Pancreas (tissue), 10 donors: ENCODE measurements around the gene GPR146. TPM values are rescaled to one million over a fixed set of nuclear protein-coding genes. Genes with fewer than 3 reads are reported as not detected.

Experiments used
- ATAC-seq, 4 donors: fragments of 200-7000 bp; cut with Tn5 transposase; one replicate each; pipeline versions ENCODE4 v1.8.0 to v1.9.1; 2020; ENCODE audit warnings: mild to moderate bottlenecking in 4 of 4, moderate library complexity in 4 of 4
- DNase-seq, 6 donors: peaks; one replicate each; pipeline ENCODE4 v3.0.0-alpha.2; 2020
- FAIRE-seq: peaks from 2 replicates; lab custom pipeline; 2012; peaks lifted over from hg19 to GRCh38; lab: Jason Lieb, UNC
- H3K27ac ChIP-seq, 4 donors: fragments of 200-600 bp; sonication (generic); 1 replicate in 3 of 4; 2 replicates in 1 of 4; pipeline versions ENCODE4 v1.5.0 to v1.8.0; 2020
- H3K27me3 ChIP-seq, 4 donors: fragments of 200-600 bp; one replicate each; pipeline ENCODE4 v1.8.0; 2021
- H3K36me3 ChIP-seq, 3 donors: fragments of 200-600 bp; sonication (generic) in 1 of 3; one replicate each; pipeline versions ENCODE4 v1.5.0 to v1.8.0; 2020 to 2021
- H3K4me1 ChIP-seq, 3 donors: fragments of 200-600 bp; one replicate each; pipeline ENCODE4 v1.8.0; 2021
- H3K4me3 ChIP-seq, 4 donors: fragments of 200-600 bp; sonication (generic) in 2 of 4; one replicate each; pipeline versions ENCODE4 v1.5.0 to v1.8.0; 2020 to 2021
- H3K9me3 ChIP-seq, 4 donors: fragments of 200-600 bp; one replicate each; pipeline ENCODE4 v1.8.0; 2021
- CTCF ChIP-seq, 4 donors: fragments of 200-600 bp; sonication (generic) in 3 of 4; IDR thresholded peaks; one replicate each; pipeline versions ENCODE4 v1.5.0 to v1.8.0; 2021; ENCODE audit warnings: antibody characterized with exemption in 4 of 4
- WGBS, 2 donors: extraction: QIAGEN DNeasy Blood & Tissue Kit; methylation state at CpG; one replicate each; pipeline ENCODE4 v1.1.7; 2013; 5-methylcytosine and 5-hydroxymethylcytosine counted together
- intact Hi-C, 3 donors: fragments of 100-400 bp; cut with DNase I; formaldehyde crosslinking; loops; one replicate each; pipeline versions ENCODE4 v1.11.1 to v1.14.2; 2022
- polyA plus RNA-seq, 2 donors: library from polyadenylated mRNA; stranded (reverse); fragments of 200-250 nt; gene quantifications; one replicate each; pipeline ENCODE4 v1.2.3, GENCODE V29; 2013
- total RNA-seq, 6 donors: library from RNA; stranded (reverse); fragmentation: NEBNext Ultra II Directional in 4 of 6; extraction: Animal tissue kit (Norgen Biotek cat#: 25700) in 4 of 6; gene quantifications; one replicate each; pipeline versions ENCODE4 v1.2.1 to v1.2.4, GENCODE V29; 2021 to 2023
- donor health status: healthy with polysubstance abuse.
- donor health status: DM: no; HTN: no; CAD: no; lungs with moderate emphysema.
- donor health status: DM: no; HTN: no; CAD: no.
- donor health status: control.
- donor health status: control.
- donor health status: Bipolar disorder and iron deficiency.
- donor health status: DM: yes; HTN: yes; CAD: no.
- donor health status: DM: no; HTN: no; CAD: no.
- donor health status: DM: no; HTN: no; CAD: no.
- donor health status: DM: yes; HTN: yes; CAD: no.

GPR146 gene
- total and polyA plus RNA-seq, 8 donors = 3.4 to 6.5 (median 4.1) TPM

- 86 to 91% methylated on average over 13 of the region's 13 CpGs for WGBS, 2 donors
- TF ChIP-seq CTCF (IDR thresholded peaks at IDR 0.05) = no peak
- Histone ChIP-seq H3K9me3 (no peaks in the 10 kb centered on the region), H3K27ac (no peak overlapping the region), H3K36me3 (no peaks in the 10 kb centered on the region), H3K27me3 (no peaks in the 10 kb centered on the region), H3K4me1 (peaks cover 0 to 9% (median 0%) of the 10 kb centered on the region in 3 donors), H3K4me3 (no peak overlapping the region)
- intact Hi-C loops = loop anchor here in 2 of 3 donors (5.0 kb wide), 2 partner anchors 67 to 72 kb away; no protein-coding TSS in a partner anchor
- peak in 1 of 6 donors; percentile 20 for DNase-seq
- no peak for FAIRE-seq
- no peak for ATAC-seq
Measured at GRCh38 chr7:1064581-1064980, 20.2 kb downstream of the GPR146 start.

GRCh38 chr7:1065263-1065584 is 20.9 kb downstream of the GPR146 start:
- Histone ChIP-seq H3K27ac (no peak overlapping the region), H3K4me1 (peaks cover 0 to 6% (median 0%) of the 10 kb centered on the region in 3 donors), H3K9me3 (no peaks in the 10 kb centered on the region), H3K27me3 (no peaks in the 10 kb centered on the region), H3K36me3 (no peaks in the 10 kb centered on the region), H3K4me3 (no peak overlapping the region)
- DNase-seq = no peak
- no peak for ATAC-seq
- no peak for TF ChIP-seq CTCF (IDR thresholded peaks at IDR 0.05)
- WGBS, 2 donors = 64 to 66% methylated on average over 12 of the region's 12 CpGs
- FAIRE-seq = no peak
- intact Hi-C loops = loop anchor here in 1 of 3 donors (5.0 kb wide), 1 partner anchor 73 kb away; no protein-coding TSS in a partner anchor

- Histone ChIP-seq H3K36me3 (no peaks in the 10 kb centered on the region), H3K27ac (no peak overlapping the region), H3K27me3 (no peaks in the 10 kb centered on the region), H3K4me3 (no peak overlapping the region), H3K9me3 (no peaks in the 10 kb centered on the region), H3K4me1 (peaks cover 0 to 1% (median 0%) of the 10 kb centered on the region in 3 donors)
- TF ChIP-seq CTCF (IDR thresholded peaks at IDR 0.05) = peak; percentile 80 to 96 (median 87)
- FAIRE-seq = no peak
- peak; percentile 95 to 98 (median 97) for ATAC-seq
- intact Hi-C loops = loop anchor here in 1 of 3 donors (5.0 kb wide), 1 partner anchor 73 kb away; no protein-coding TSS in a partner anchor
- peak; percentile 69 to 94 (median 88) for DNase-seq
- WGBS, 2 donors = 14% methylated on average over 48 of the region's 48 CpGs
Measured at GRCh38 chr7:1065585-1066241, 21.4 kb downstream of the GPR146 start.

- Histone ChIP-seq H3K4me3 (no peak overlapping the region), H3K9me3 (no peaks in the 10 kb centered on the region), H3K27ac (no peak overlapping the region), H3K36me3 (no peaks in the 10 kb centered on the region), H3K4me1 (no peaks in the 10 kb centered on the region), H3K27me3 (no peaks in the 10 kb centered on the region)
- DNase-seq (no peak), ATAC-seq (peak in 3 of 4 donors; percentile 5 to 13 (median 8)), FAIRE-seq (no peak)
- 62 to 71% methylated on average over 21 of the region's 21 CpGs for WGBS, 2 donors
- TF ChIP-seq CTCF (IDR thresholded peaks at IDR 0.05) = no peak
- intact Hi-C loops = loop anchor here in 1 of 3 donors (5.0 kb wide), 1 partner anchor 74 kb away; no protein-coding TSS in a partner anchor
Measured at GRCh38 chr7:1066242-1066588, 21.9 kb downstream of the GPR146 start.

GRCh38 chr7:1068013-1068412 is 23.7 kb downstream of the GPR146 start:
- ATAC-seq (no peak), FAIRE-seq (no peak), DNase-seq (no peak)
- TF ChIP-seq CTCF (IDR thresholded peaks at IDR 0.05) = no peak
- WGBS, 2 donors = 85 to 87% methylated on average over 14 of the region's 14 CpGs
- H3K27me3 ChIP-seq = no peaks in the 10 kb centered on the region
- no peaks in the 10 kb centered on the region for H3K9me3 ChIP-seq
- H3K4me3 ChIP-seq = no peak overlapping the region
- H3K27ac ChIP-seq = no peak overlapping the region
- no peaks in the 10 kb centered on the region for H3K36me3 ChIP-seq
- no peaks in the 10 kb centered on the region for H3K4me1 ChIP-seq
- intact Hi-C loops = loop anchor here in 1 of 3 donors (5.0 kb wide), 1 partner anchor 76 kb away; no protein-coding TSS in a partner anchor
